ENCODE data around the gene BTBD16. TPM values are rescaled to one million over a fixed set of nuclear protein-coding genes. Genes with fewer than 3 reads are reported as not detected.

Gene BTBD16
- total and polyA plus RNA-seq, 2 of the 13 experiments (the other 11 are each of a cell fraction or from before 2014, with no cell fraction given): 5.0 to 11.9 TPM

GRCh38 chr10:122374237-122374858, 103.3 kb downstream of the BTBD16 start, which contains the start of gene PLEKHA1 (continued):
- TF ChIP-seq BRF2 (CRISPR knock-in tag; IDR thresholded peaks at IDR 0.05): peak; percentile 47; the same call in 1 of the 2 replicates
- no peak for TF ChIP-seq ZNF609 (CRISPR knock-in tag; IDR thresholded peaks at IDR 0.05; ENCODE audit: borderline replicate concordance)
- TF ChIP-seq MXI1 (IDR thresholded peaks at IDR 0.05; ENCODE audit: borderline replicate concordance, low read depth, low read length): peak; percentile 81; the same call in 2 of the 3 replicates
- peak; percentile 87 for TF ChIP-seq E2F1 (CRISPR knock-in tag; IDR thresholded peaks at IDR 0.05)
- TF ChIP-seq MTA1 (CRISPR knock-in tag; IDR thresholded peaks at IDR 0.05; ENCODE audit: borderline replicate concordance): no peak
- TF ChIP-seq ZNF34 (CRISPR knock-in tag; IDR thresholded peaks at IDR 0.05; ENCODE audit: borderline replicate concordance): 0 out of 2 replicates have a peak, but pooled peaks have one; percentile 24
- no peak for TF ChIP-seq BCLAF1 (IDR thresholded peaks at IDR 0.05)
- TF ChIP-seq GMEB1 (CRISPR knock-in tag; IDR thresholded peaks at IDR 0.05; ENCODE audit: borderline replicate concordance): peak; percentile 94
- TF ChIP-seq ZZZ3 (CRISPR knock-in tag; IDR thresholded peaks at IDR 0.05; ENCODE audit: borderline replicate concordance): no peak
- TF ChIP-seq ZBTB44 (CRISPR knock-in tag; IDR thresholded peaks at IDR 0.05): no peak
- no peak; the same call in 1 of the 2 replicates for TF ChIP-seq ETV5 (CRISPR knock-in tag; IDR thresholded peaks at IDR 0.05; ENCODE audit: borderline replicate concordance)
- TF ChIP-seq KLF6 (CRISPR knock-in tag; IDR thresholded peaks at IDR 0.05): no peak
- peak; percentile 33 for TF ChIP-seq SAP130 (CRISPR knock-in tag; IDR thresholded peaks at IDR 0.05; ENCODE audit: low read depth)

All from HepG2 (cell line).